ENCODE results near the gene NEK6. TPM values are rescaled to one million over a fixed set of nuclear protein-coding genes. Genes with fewer than 3 reads are reported as not detected.

NEK6 gene
- total RNA-seq, 5 donors from 2014 or later (not counting 1 experiment from before 2014, with no cell fraction given) = 5.9 to 12.5 (median 10.4) TPM

- CTCF ChIA-PET = no interaction called here
- DNase-seq = no peak
Measured at GRCh38 chr9:124309667-124310084, 51.9 kb downstream of the NEK6 start.

DNA sequence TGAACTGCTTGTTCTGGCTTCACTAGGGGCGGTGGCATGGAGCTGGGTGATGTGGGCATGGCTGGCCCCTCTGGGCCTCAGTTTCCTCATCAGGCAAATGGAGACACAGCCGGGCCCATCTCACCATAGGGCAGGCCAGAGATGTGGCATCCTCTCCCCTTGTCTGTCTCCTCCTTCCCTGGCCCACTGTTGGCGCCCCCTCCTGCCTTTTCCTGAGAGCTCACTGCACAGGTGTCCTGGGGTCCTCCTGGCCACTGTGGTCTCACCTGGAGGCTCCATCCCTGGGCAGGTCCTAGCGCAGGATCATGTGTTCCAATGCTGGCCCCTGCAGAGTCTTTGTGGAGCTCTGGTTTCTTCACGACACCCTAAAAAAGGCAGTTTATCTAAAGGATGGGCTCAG, 53.5 kb downstream of the NEK6 start:
- no peaks in the 10 kb centered on the region for H3K27me3 Mint-ChIP-seq
- no peak for ATAC-seq (replicated peaks in 1 of 4)
- ChIA-PET CTCF (no interaction called here), POLR2A (interaction anchor here in 1 of 2 donors (0.6 kb wide), 1 partner anchor 99 kb away, joined by 8 read pairs; no protein-coding TSS in a partner anchor)
- Histone ChIP-seq H3K4me3 (ENCODE audit: control insufficient read depth in 1 of 2, extremely low read depth in 1 of 2, low read length in 1 of 2) (no peak overlapping the region), H3K27me3 (replicated peaks in 1 of 2; ENCODE audit: control insufficient read depth in 2 of 2, extremely low read depth in 1 of 2, insufficient read depth in 2 of 2, low read length in 1 of 2) (no peaks in the 10 kb centered on the region), H3K4me1 (ENCODE audit: control insufficient read depth in 1 of 2, extremely low read depth in 1 of 2, insufficient read depth in 2 of 2, low read length in 2 of 2) (no peaks in the 10 kb centered on the region), H3K27ac (ENCODE audit: low read length) (no peak overlapping the region), H3K9me3 (no peaks in the 10 kb centered on the region), H3K36me3 (ENCODE audit: control insufficient read depth in 2 of 2, extremely low read depth in 1 of 2, insufficient read depth in 1 of 2, low read length in 1 of 2) (peaks cover 0 to 2% of the 10 kb centered on the region in 2 donors)
- no peaks in the 10 kb centered on the region for H3K4me1 Mint-ChIP-seq
- no peaks in the 10 kb centered on the region for H3K9me3 Mint-ChIP-seq
- WGBS (ENCODE audit: insufficient coverage) = 96% methylated on average over 3 of the region's 5 CpGs
- DNase-seq = no peak
- no peak overlapping the region for H3K4me3 Mint-ChIP-seq
- H3K27ac Mint-ChIP-seq = no peak overlapping the region
- no peaks in the 10 kb centered on the region for H3K36me3 Mint-ChIP-seq

More at GRCh38 chr9:124309667-124310084, 51.9 kb downstream of the NEK6 start:
- H3K27me3 ChIP-seq (replicated peaks in 1 of 2; ENCODE audit: control insufficient read depth in 2 of 2, extremely low read depth in 1 of 2, insufficient read depth in 2 of 2, low read length in 1 of 2) = no peaks in the 10 kb centered on the region
- no peak overlapping the region for H3K4me3 ChIP-seq (ENCODE audit: control insufficient read depth in 1 of 2, extremely low read depth in 1 of 2, low read length in 1 of 2)
- 89% methylated on average over 13 of the region's 15 CpGs for WGBS (ENCODE audit: insufficient coverage)
- H3K9me3 ChIP-seq = no peaks in the 10 kb centered on the region
- no peaks in the 10 kb centered on the region for H3K4me1 ChIP-seq (ENCODE audit: control insufficient read depth in 1 of 2, extremely low read depth in 1 of 2, insufficient read depth in 2 of 2, low read length in 2 of 2)
- POLR2A ChIA-PET = no interaction called here
- Mint-ChIP-seq H3K9me3 (no peaks in the 10 kb centered on the region), H3K27me3 (no peaks in the 10 kb centered on the region), H3K4me3 (no peak overlapping the region), H3K27ac (no peak overlapping the region), H3K36me3 (peaks cover 4% of the 10 kb centered on the region), H3K4me1 (no peaks in the 10 kb centered on the region)
- no peak for ATAC-seq (replicated peaks in 1 of 4)
- no peak overlapping the region for H3K27ac ChIP-seq (ENCODE audit: low read length)
- peaks cover 0 to 2% of the 10 kb centered on the region in 2 donors for H3K36me3 ChIP-seq (ENCODE audit: control insufficient read depth in 2 of 2, extremely low read depth in 1 of 2, insufficient read depth in 1 of 2, low read length in 1 of 2)

DNA sequence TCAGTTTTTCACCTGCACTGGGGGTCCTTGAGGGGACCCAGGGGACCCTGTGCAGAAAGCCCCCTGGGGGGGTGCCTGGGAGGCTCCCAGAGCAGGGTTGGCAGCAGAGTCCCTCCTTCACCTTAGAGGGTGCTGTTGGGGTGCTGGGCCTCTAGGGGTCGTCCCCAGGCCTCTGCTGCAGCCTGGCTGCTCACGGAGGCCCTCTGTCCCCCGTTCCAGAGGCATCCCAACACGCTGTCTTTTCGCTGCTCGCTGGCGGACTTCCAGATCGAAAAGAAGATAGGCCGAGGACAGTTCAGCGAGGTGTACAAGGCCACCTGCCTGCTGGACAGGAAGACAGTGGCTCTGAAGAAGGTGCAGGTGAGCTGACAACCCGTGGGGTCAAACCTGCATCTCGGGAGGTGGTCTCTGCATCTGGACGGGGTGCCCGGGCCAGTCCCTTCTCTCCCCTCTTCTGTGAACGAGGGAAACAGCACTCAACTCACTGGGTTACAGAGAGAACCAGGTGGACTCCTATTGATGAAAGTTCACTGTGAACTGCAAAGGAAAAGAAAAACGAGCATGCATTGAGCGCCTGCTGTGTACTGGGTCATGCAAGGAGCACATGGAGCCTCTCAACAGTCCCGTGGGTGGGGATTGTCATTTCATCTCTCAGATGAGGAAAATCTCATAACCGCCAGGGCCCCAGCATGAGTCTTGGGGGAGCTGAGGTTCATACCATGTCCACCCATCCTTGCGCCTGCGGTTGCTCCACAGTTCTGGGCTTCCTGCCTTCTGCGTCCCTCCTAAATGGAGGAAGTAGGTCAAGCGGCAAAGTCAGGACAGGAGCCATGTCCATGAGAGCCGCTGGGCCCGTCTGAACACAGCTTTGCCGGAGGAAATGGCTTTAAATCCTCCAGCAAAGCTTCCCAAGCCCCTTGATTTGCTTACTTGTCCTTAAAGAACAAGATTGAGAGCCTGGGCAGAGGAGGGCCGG, 54.8 kb downstream of the NEK6 start:
- ChIA-PET POLR2A (no interaction called here), CTCF (no interaction called here)
- Histone ChIP-seq H3K9me3 (no peaks in the 10 kb centered on the region), H3K36me3 (ENCODE audit: control insufficient read depth in 2 of 2, extremely low read depth in 1 of 2, insufficient read depth in 1 of 2, low read length in 1 of 2) (peaks cover 0 to 2% of the 10 kb centered on the region in 2 donors), H3K27ac (ENCODE audit: low read length) (no peak overlapping the region), H3K4me1 (ENCODE audit: control insufficient read depth in 1 of 2, extremely low read depth in 1 of 2, insufficient read depth in 2 of 2, low read length in 2 of 2) (no peaks in the 10 kb centered on the region), H3K27me3 (replicated peaks in 1 of 2; ENCODE audit: control insufficient read depth in 2 of 2, extremely low read depth in 1 of 2, insufficient read depth in 2 of 2, low read length in 1 of 2) (no peaks in the 10 kb centered on the region), H3K4me3 (ENCODE audit: control insufficient read depth in 1 of 2, extremely low read depth in 1 of 2, low read length in 1 of 2) (no peak overlapping the region)
- no peak overlapping the region for H3K27ac Mint-ChIP-seq
- H3K9me3 Mint-ChIP-seq = no peaks in the 10 kb centered on the region
- H3K36me3 Mint-ChIP-seq = peaks cover 5% of the 10 kb centered on the region
- H3K4me1 Mint-ChIP-seq = no peaks in the 10 kb centered on the region
- ATAC-seq (replicated peaks in 1 of 4) (no peak), DNase-seq (no peak)
- 94% methylated on average over 24 of the region's 27 CpGs for WGBS (ENCODE audit: insufficient coverage)
- no peaks in the 10 kb centered on the region for H3K27me3 Mint-ChIP-seq
- no peak overlapping the region for H3K4me3 Mint-ChIP-seq

- Histone ChIP-seq H3K36me3 (ENCODE audit: control insufficient read depth in 2 of 2, extremely low read depth in 1 of 2, insufficient read depth in 1 of 2, low read length in 1 of 2) (peaks cover 0 to 2% of the 10 kb centered on the region in 2 donors), H3K4me3 (ENCODE audit: control insufficient read depth in 1 of 2, extremely low read depth in 1 of 2, low read length in 1 of 2) (no peak overlapping the region), H3K9me3 (no peaks in the 10 kb centered on the region), H3K4me1 (ENCODE audit: control insufficient read depth in 1 of 2, extremely low read depth in 1 of 2, insufficient read depth in 2 of 2, low read length in 2 of 2) (no peaks in the 10 kb centered on the region), H3K27ac (ENCODE audit: low read length) (no peak overlapping the region), H3K27me3 (replicated peaks in 1 of 2; ENCODE audit: control insufficient read depth in 2 of 2, extremely low read depth in 1 of 2, insufficient read depth in 2 of 2, low read length in 1 of 2) (no peaks in the 10 kb centered on the region)
- WGBS (ENCODE audit: insufficient coverage) = 99% methylated on average over 15 of the region's 18 CpGs
- Mint-ChIP-seq H3K4me3 (no peak overlapping the region), H3K4me1 (no peaks in the 10 kb centered on the region), H3K27ac (no peak overlapping the region), H3K27me3 (no peaks in the 10 kb centered on the region), H3K9me3 (no peaks in the 10 kb centered on the region), H3K36me3 (peaks cover 8% of the 10 kb centered on the region)
- DNase-seq = no peak
- no peak for ATAC-seq (replicated peaks in 1 of 4)
- POLR2A ChIA-PET = no interaction called here
- CTCF ChIA-PET = no interaction called here
Measured at GRCh38 chr9:124313940-124314339, 56.2 kb downstream of the NEK6 start.

DNA sequence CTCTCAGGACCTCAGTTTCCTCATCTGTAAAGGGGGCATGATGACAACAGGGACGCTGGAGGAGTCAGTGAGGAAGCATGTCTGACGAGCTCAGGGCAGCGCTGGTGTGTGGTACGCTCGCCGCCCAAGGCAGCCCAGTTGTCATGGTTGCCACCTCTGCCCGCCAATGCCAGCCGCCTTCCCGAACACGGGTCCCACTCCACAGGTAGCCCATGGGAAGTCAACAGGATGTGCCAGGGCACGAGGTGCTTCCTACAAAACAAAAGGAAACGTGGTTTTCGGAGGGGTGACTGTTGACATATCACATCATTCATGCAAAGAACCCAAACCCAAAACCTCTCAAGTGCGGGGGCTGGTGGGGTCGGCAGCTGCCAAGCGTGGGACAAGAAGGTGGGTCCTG, 58.1 kb downstream of the NEK6 start:
- ChIA-PET CTCF (no interaction called here), POLR2A (no interaction called here)
- Mint-ChIP-seq H3K27me3 (no peaks in the 10 kb centered on the region), H3K36me3 (peaks cover 11% of the 10 kb centered on the region), H3K27ac (no peak overlapping the region), H3K4me3 (no peak overlapping the region), H3K9me3 (no peaks in the 10 kb centered on the region), H3K4me1 (peaks cover 0 to 2% (median 0%) of the 10 kb centered on the region in 3 donors)
- Histone ChIP-seq H3K27me3 (replicated peaks in 1 of 2; ENCODE audit: control insufficient read depth in 2 of 2, extremely low read depth in 1 of 2, insufficient read depth in 2 of 2, low read length in 1 of 2) (peaks cover 0 to 4% of the 10 kb centered on the region in 2 experiments), H3K9me3 (no peaks in the 10 kb centered on the region), H3K36me3 (ENCODE audit: control insufficient read depth in 2 of 2, extremely low read depth in 1 of 2, insufficient read depth in 1 of 2, low read length in 1 of 2) (peaks cover 0 to 2% of the 10 kb centered on the region in 2 donors), H3K4me3 (ENCODE audit: control insufficient read depth in 1 of 2, extremely low read depth in 1 of 2, low read length in 1 of 2) (no peak overlapping the region), H3K27ac (ENCODE audit: low read length) (no peak overlapping the region), H3K4me1 (ENCODE audit: control insufficient read depth in 1 of 2, extremely low read depth in 1 of 2, insufficient read depth in 2 of 2, low read length in 2 of 2) (peaks cover 0 to 7% of the 10 kb centered on the region in 2 experiments)
- no peak for ATAC-seq (replicated peaks in 1 of 4)
- DNase-seq = no peak
- WGBS (ENCODE audit: insufficient coverage) = 81% methylated on average over 16 of the region's 16 CpGs

DNA sequence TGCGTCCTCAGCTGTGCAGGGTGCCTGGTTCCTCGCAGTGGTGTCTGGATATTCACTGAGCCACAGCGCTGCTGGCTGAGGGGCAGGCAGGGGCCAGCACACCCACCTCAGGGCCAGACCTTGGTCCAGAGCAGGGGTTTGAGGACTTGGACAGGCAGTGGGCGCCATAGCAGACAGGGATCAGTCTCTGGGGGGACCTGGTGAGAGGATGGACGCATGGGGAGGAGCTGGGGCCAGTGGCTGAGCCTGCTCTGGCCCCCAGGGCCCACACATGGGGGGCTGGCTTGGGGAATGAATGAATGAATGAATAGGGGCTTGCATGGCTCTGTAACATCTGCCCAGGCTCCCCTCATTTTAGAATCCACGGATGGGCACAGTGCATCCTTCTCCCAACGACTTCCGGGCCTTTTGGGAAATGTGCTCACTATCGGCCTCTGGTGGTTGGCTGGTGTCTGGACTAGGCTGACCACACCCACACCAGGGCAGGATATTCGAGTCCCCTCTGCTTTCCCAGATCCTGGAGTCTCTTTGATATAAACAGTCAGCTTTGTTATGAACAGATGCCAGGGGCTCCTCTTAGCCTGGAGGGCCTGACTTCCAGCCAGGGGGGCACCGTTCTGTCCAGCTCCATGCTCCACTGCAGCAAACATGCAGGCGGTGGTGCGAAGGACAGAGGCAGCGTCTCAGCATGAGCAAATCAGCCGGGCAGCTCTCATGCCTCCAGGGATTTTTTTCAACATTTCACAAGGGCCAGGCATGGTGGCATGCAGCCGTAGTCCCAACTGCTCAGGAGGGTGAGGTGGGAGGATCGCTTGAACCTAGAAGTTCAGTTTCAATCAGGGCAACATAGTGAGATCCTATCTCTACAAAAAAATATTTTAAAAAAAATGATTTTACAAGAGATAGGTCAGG, 62.6 kb downstream of the NEK6 start:
- CTCF ChIA-PET = interaction anchor here in 1 of 2 donors (0.9 kb wide), 1 partner anchor 194 kb away, joined by 3 read pairs; no protein-coding TSS in a partner anchor
- peaks cover 0 to 4% (median 0%) of the 10 kb centered on the region in 3 donors for H3K4me1 Mint-ChIP-seq
- H3K4me3 Mint-ChIP-seq = no peak overlapping the region
- no peaks in the 10 kb centered on the region for H3K27me3 Mint-ChIP-seq
- peaks cover 0 to 12% of the 10 kb centered on the region in 2 experiments for H3K4me1 ChIP-seq (ENCODE audit: control insufficient read depth in 1 of 2, extremely low read depth in 1 of 2, insufficient read depth in 2 of 2, low read length in 2 of 2)
- WGBS (ENCODE audit: insufficient coverage) = 96% methylated on average over 7 of the region's 17 CpGs
- no peak overlapping the region for H3K4me3 ChIP-seq (ENCODE audit: control insufficient read depth in 1 of 2, extremely low read depth in 1 of 2, low read length in 1 of 2)
- H3K9me3 ChIP-seq = no peaks in the 10 kb centered on the region
- H3K27ac Mint-ChIP-seq = no peak overlapping the region
- no peaks in the 10 kb centered on the region for H3K9me3 Mint-ChIP-seq
- DNase-seq (peak in 20 of 35 experiments; percentile 9 to 55 (median 18)), ATAC-seq (replicated peaks in 1 of 4) (peak in 1 of 4 experiments; percentile 46)
- H3K27me3 ChIP-seq (replicated peaks in 1 of 2; ENCODE audit: control insufficient read depth in 2 of 2, extremely low read depth in 1 of 2, insufficient read depth in 2 of 2, low read length in 1 of 2) = peaks cover 0 to 4% of the 10 kb centered on the region in 2 experiments
- no peak overlapping the region for H3K27ac ChIP-seq (ENCODE audit: low read length)
- peaks cover 11% of the 10 kb centered on the region for H3K36me3 Mint-ChIP-seq
- peaks cover 0 to 7% of the 10 kb centered on the region in 2 donors for H3K36me3 ChIP-seq (ENCODE audit: control insufficient read depth in 2 of 2, extremely low read depth in 1 of 2, insufficient read depth in 1 of 2, low read length in 1 of 2)
- POLR2A ChIA-PET = no interaction called here
